ENCODE results near the gene KRTCAP2. TPM values are rescaled to one million over a fixed set of nuclear protein-coding genes. Genes with fewer than 3 reads are reported as not detected.

KRTCAP2 gene
- total and polyA plus RNA-seq, 10 of the 15 experiments (the other 5 are each of a cell fraction or from before 2014, with no cell fraction given): 61.3 to 238 (median 141) TPM

GRCh38 chr1:155184835-155185782 is 12.0 kb upstream of the KRTCAP2 start (continued):
- TF ChIP-seq, protein P1, sequence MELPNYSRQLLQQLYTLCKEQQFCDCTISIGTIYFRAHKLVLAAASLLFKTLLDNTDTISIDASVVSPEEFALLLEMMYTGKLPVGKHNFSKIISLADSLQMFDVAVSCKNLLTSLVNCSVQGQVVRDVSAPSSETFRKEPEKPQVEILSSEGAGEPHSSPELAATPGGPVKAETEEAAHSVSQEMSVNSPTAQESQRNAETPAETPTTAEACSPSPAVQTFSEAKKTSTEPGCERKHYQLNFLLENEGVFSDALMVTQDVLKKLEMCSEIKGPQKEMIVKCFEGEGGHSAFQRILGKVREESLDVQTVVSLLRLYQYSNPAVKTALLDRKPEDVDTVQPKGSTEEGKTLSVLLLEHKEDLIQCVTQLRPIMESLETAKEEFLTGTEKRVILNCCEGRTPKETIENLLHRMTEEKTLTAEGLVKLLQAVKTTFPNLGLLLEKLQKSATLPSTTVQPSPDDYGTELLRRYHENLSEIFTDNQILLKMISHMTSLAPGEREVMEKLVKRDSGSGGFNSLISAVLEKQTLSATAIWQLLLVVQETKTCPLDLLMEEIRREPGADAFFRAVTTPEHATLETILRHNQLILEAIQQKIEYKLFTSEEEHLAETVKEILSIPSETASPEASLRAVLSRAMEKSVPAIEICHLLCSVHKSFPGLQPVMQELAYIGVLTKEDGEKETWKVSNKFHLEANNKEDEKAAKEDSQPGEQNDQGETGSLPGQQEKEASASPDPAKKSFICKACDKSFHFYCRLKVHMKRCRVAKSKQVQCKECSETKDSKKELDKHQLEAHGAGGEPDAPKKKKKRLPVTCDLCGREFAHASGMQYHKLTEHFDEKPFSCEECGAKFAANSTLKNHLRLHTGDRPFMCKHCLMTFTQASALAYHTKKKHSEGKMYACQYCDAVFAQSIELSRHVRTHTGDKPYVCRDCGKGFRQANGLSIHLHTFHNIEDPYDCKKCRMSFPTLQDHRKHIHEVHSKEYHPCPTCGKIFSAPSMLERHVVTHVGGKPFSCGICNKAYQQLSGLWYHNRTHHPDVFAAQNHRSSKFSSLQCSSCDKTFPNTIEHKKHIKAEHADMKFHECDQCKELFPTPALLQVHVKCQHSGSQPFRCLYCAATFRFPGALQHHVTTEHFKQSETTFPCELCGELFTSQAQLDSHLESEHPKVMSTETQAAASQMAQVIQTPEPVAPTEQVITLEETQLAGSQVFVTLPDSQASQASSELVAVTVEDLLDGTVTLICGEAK (IDR thresholded peaks at IDR 0.05; ENCODE audit: borderline replicate concordance): no peak
- TF ChIP-seq MYB (IDR thresholded peaks at IDR 0.05; ENCODE audit: borderline replicate concordance, low read depth, low read length) (no peak), RBBP5 (conservative IDR thresholded peaks at IDR 0.05) (no peak), CREM (IDR thresholded peaks at IDR 0.05; ENCODE audit: low read depth) (no peak), CBFB (IDR thresholded peaks at IDR 0.05; ENCODE audit: low read depth) (no peak), JUNB (IDR thresholded peaks at IDR 0.05) (no peak), NBN (IDR thresholded peaks at IDR 0.05) (peak; percentile 80), BHLHE40 (IDR thresholded peaks at IDR 0.05; ENCODE audit: borderline replicate concordance in 1 of 2, low read depth in 2 of 2, low read length in 1 of 2) (peak; percentile 59 to 82; a peak in 3 of 4 replicates), SKIL (IDR thresholded peaks at IDR 0.05; ENCODE audit: low read depth, poor library complexity, severe bottlenecking) (no peak), GABPA (IDR thresholded peaks at IDR 0.05; ENCODE audit: low read depth) (no peak), CBX5 (IDR thresholded peaks at IDR 0.05; ENCODE audit: low read depth) (no peak), FOXM1 (IDR thresholded peaks at IDR 0.05; ENCODE audit: low read depth, low read length) (no peak), SPI1 (IDR thresholded peaks at IDR 0.05; ENCODE audit: borderline replicate concordance, insufficient read depth, low read depth, low read length) (peak; percentile 81), RUNX3 (IDR thresholded peaks at IDR 0.05; ENCODE audit: low read length) (no peak; the same call in 1 of the 2 replicates), NFIC (IDR thresholded peaks at IDR 0.05; ENCODE audit: low read depth, low read length) (no peak), ZSCAN29 (IDR thresholded peaks at IDR 0.05) (no peak)
- TF ChIP-seq, protein P2, sequence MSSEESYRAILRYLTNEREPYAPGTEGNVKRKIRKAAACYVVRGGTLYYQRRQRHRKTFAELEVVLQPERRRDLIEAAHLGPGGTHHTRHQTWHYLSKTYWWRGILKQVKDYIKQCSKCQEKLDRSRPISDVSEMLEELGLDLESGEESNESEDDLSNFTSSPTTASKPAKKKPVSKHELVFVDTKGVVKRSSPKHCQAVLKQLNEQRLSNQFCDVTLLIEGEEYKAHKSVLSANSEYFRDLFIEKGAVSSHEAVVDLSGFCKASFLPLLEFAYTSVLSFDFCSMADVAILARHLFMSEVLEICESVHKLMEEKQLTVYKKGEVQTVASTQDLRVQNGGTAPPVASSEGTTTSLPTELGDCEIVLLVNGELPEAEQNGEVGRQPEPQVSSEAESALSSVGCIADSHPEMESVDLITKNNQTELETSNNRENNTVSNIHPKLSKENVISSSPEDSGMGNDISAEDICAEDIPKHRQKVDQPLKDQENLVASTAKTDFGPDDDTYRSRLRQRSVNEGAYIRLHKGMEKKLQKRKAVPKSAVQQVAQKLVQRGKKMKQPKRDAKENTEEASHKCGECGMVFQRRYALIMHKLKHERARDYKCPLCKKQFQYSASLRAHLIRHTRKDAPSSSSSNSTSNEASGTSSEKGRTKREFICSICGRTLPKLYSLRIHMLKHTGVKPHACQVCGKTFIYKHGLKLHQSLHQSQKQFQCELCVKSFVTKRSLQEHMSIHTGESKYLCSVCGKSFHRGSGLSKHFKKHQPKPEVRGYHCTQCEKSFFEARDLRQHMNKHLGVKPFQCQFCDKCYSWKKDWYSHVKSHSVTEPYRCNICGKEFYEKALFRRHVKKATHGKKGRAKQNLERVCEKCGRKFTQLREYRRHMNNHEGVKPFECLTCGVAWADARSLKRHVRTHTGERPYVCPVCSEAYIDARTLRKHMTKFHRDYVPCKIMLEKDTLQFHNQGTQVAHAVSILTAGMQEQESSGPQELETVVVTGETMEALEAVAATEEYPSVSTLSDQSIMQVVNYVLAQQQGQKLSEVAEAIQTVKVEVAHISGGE (CRISPR knock-in tag; IDR thresholded peaks at IDR 0.05): no peak
- TF ChIP-seq, protein P3, sequence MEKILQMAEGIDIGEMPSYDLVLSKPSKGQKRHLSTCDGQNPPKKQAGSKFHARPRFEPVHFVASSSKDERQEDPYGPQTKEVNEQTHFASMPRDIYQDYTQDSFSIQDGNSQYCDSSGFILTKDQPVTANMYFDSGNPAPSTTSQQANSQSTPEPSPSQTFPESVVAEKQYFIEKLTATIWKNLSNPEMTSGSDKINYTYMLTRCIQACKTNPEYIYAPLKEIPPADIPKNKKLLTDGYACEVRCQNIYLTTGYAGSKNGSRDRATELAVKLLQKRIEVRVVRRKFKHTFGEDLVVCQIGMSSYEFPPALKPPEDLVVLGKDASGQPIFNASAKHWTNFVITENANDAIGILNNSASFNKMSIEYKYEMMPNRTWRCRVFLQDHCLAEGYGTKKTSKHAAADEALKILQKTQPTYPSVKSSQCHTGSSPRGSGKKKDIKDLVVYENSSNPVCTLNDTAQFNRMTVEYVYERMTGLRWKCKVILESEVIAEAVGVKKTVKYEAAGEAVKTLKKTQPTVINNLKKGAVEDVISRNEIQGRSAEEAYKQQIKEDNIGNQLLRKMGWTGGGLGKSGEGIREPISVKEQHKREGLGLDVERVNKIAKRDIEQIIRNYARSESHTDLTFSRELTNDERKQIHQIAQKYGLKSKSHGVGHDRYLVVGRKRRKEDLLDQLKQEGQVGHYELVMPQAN (conservative IDR thresholded peaks at IDR 0.05): peak; percentile 34; the same call in 1 of the 2 replicates

All from GM12878 (cell line).